Lung microvascular endothelial cell (primary cell): ENCODE measurements around the gene FYTTD1. TPM values are rescaled to one million over a fixed set of nuclear protein-coding genes. Genes with fewer than 3 reads are reported as not detected.
A peak's percentile ranks its signal among the peaks of the same experiment; 100 is the strongest.

Source experiments
- DNase-seq, 2 donors: peaks; one replicate each; pipeline versions ENCODE4 v3.0.0 to v3.0.0-alpha.2; 2010; ENCODE audit warnings: low read depth in 2 of 2
- total RNA-seq: library from RNA; depleted of rRNA; stranded (reverse); fragments of >200 nt; gene quantifications from 2 replicates; pipeline ENCODE4 v1.2.1, GENCODE V29; 2014

Gene FYTTD1
- total RNA-seq, 1 donor from 2014 or later = 51.8 TPM

- DNase-seq = no peak
Observed at GRCh38 chr3:197737319-197737649, 12.4 kb upstream of the FYTTD1 start.

GRCh38 chr3:197737749-197738462 is 11.8 kb upstream of the FYTTD1 start:
- no peak for DNase-seq

- no peak for DNase-seq
Observed at GRCh38 chr3:197742787-197743186, 6.9 kb upstream of the FYTTD1 start.

GRCh38 chr3:197746209-197746608 is 3.5 kb upstream of the FYTTD1 start:
- no peak for DNase-seq

GRCh38 chr3:197746801-197747237 is 2.9 kb upstream of the FYTTD1 start:
- DNase-seq = no peak

GRCh38 chr3:197748597-197749314 is 927 bp upstream of the FYTTD1 start:
- no peak for DNase-seq

GRCh38 chr3:197749315-197749600 is 425 bp upstream of the FYTTD1 start:
- DNase-seq = peak in 1 of 2 donors; percentile 57

GRCh38 chr3:197750396-197750831 is 731 bp downstream of the FYTTD1 start:
- DNase-seq = peak; percentile 76 to 80

- DNase-seq = peak; percentile 44 to 51
Observed at GRCh38 chr3:197750858-197751737, 1.4 kb downstream of the FYTTD1 start.

- no peak for DNase-seq
Observed at GRCh38 chr3:197752107-197752506, 2.4 kb downstream of the FYTTD1 start.

GRCh38 chr3:197753263-197753662 is 3.6 kb downstream of the FYTTD1 start:
- DNase-seq = peak; percentile 7 to 19

GRCh38 chr3:197756704-197757103 is 7.0 kb downstream of the FYTTD1 start:
- DNase-seq = no peak

- DNase-seq = no peak
Observed at GRCh38 chr3:197758512-197758911, 8.8 kb downstream of the FYTTD1 start.

- no peak for DNase-seq
Observed at GRCh38 chr3:197761784-197762183, 12.1 kb downstream of the FYTTD1 start.

GRCh38 chr3:197775317-197775716 is 25.6 kb downstream of the FYTTD1 start:
- DNase-seq = no peak

GRCh38 chr3:197782230-197782629 is 32.5 kb downstream of the FYTTD1 start:
- DNase-seq = no peak

GRCh38 chr3:197784019-197784585 is 34.4 kb downstream of the FYTTD1 start:
- no peak for DNase-seq

GRCh38 chr3:197787412-197787811 is 37.7 kb downstream of the FYTTD1 start:
- DNase-seq = peak; percentile 22 to 41

GRCh38 chr3:197789309-197789708 is 39.6 kb downstream of the FYTTD1 start:
- DNase-seq = no peak

GRCh38 chr3:197790033-197790432 is 40.4 kb downstream of the FYTTD1 start:
- DNase-seq = no peak

- DNase-seq = peak; percentile 81 to 88
Observed at GRCh38 chr3:197791113-197791891, 41.6 kb downstream of the FYTTD1 start, which contains the start of gene LRCH3. LRCH3 (plus strand) TSS chr3:197791254; CDS start chr3:197791279, 25 bp downstream.
